GM18907 (cell line): ENCODE measurements around the gene TTC7B.

Experiments
- ATAC-seq: cut with Tn5 transposase; IDR thresholded peaks from one replicate; pipeline ENCODE4 v1.9.1; 2021; ENCODE audit warnings: mild to moderate bottlenecking, moderate library complexity; ENCODE audit not compliant: unreplicated experiment

The TTC7B gene

DNA sequence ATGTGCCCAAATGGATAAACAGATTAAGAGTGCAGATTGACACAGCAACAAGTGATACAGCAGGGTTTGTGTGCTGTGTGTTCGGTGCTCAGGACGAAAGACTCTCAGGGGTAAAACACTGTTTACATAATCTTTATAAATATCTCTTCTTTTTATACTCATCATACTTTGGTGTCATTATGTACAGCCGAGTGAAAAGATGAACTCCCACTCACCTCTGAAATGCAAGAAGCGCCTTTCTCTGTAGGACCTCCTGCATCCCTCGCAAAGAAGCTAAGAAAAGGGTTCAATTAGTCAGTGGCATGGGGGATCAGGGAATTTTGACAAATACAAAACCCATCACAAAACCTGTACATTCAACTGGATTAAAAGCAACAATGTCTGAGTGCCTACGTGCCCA, 163.6 kb downstream of the TTC7B start:
- no peak for ATAC-seq

- ATAC-seq: no peak
Measured at GRCh38 chr14:90651976-90652560, 164.2 kb downstream of the TTC7B start.

- no peak for ATAC-seq
Measured at GRCh38 chr14:90651271-90651804, 164.9 kb downstream of the TTC7B start.

DNA sequence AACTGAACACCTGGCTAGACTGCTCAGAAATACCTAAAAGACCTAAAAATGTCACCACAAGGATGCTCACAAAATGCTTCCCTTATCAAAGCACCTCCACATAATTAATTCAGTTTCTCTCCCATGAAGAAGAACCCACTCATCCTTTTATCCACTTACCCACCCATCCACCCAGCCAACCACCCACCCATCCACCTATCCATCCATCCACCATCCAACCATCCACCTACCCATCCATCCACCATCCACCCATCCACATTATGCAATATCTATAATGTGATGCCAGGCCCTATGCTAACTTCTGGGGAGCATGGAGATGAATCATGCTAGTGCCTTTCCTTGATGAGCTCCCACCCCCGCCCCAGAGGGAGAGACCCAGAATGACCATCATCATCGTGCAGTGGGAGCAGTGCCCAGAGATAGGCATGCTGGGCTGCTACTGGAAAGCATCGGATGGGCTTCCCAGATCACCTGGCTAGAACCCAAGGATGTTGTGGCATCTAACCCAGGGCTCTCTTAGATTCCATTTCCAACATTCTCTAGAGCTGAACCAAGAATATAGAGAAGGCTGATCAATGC, 166.6 kb downstream of the TTC7B start:
- ATAC-seq: no peak

DNA sequence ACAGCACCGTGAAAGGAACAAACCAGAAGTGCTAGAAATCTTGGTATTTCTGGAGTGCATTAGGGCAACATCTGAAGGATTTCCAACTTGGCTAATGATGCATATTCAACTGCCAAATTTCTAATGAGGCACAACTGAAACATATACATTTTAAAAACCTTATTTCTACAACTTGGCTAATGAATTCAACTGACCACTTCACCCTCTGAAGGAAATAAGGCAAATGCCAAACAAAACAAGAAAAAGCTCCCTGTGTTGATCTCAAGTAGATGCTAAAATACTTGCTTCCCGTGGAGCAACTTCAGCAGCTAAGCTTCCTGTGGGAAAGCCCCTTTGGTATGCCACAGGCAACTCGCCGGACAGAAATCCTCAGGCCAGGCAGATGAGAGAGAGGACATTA, 167.1 kb downstream of the TTC7B start:
- ATAC-seq: no peak

- no peak for ATAC-seq
Measured at GRCh38 chr14:90648421-90648820, 167.8 kb downstream of the TTC7B start.

DNA sequence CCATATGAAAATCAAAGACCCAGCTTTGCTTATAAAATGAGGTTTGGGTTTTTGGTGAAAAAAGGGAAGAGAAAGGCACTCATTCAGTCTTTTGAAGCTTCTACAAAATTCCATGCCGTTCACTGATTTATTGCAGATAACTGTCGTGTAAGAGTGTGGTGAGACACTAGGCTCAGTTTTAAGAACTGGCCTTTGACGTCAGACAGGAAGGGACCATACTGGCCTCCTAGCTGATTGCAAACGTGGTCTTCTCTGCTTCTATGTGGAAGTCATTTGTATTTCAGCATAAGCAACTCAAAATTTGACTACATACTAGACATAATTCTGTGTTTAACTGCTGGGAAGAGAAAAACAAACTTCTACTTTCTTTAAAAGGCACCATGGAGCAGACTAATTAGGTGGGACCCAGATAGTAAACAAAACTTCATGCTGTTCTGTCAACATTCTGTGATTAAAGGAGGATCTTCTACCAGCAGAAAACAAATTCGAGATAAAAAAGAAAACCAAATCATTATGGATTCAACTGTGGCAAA, 168.7 kb downstream of the TTC7B start:
- no peak for ATAC-seq

DNA sequence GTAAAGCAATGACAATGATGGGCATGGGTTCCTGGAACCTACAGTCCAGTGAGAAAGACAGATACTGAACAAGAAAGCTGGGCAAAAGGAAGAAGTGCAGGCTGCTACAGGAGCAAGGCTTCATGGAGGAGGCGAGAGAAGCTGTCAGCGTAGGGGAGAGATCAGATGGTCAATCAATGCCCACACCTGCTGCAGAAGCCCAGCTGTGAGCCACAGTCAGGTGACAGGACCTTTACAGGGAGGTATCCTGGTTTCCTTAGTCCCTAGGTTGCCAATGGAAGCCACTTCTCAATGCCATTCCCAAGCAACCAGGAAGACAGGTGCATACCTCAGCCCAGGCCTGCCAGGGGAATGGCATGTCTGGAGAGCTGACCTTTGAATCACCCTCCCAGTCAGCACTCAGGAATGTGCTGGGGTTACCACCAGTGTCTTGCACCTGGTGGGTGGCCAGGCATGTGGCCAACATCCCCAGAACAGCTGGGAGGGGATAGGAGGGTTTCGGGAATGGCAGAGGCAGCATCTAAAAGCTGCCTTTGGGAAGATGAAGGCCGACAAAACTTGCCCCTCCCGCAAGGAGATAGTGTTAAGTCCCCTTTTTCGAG, 170.3 kb downstream of the TTC7B start:
- ATAC-seq: no peak

GRCh38 chr14:90644882-90645281, 171.3 kb downstream of the TTC7B start:
- ATAC-seq: no peak

- no peak for ATAC-seq
Measured at GRCh38 chr14:90643982-90644670, 172.1 kb downstream of the TTC7B start.

- ATAC-seq: no peak
Measured at GRCh38 chr14:90642244-90642717, 173.9 kb downstream of the TTC7B start.

- ATAC-seq: no peak
Measured at GRCh38 chr14:90641615-90642243, 174.5 kb downstream of the TTC7B start.

GRCh38 chr14:90641168-90641567, 175.1 kb downstream of the TTC7B start:
- ATAC-seq: no peak

DNA sequence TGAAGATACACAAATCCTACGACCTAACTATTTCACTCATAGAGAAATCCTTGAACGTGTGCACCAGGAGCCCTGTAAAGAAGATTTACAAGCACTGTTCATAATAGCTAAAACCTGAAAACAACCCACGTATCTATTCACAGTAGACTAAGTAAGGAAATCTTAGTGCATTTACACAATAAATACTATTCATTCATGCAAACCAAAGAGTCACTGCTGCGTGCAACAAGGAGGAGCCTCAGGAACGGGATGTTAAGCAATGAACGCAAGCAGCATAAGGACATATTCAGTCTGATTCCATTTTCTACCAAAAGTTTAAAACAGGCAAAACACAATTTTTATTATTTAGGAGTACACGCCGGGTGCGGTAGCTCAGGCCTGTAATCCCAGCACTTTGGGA, 176.6 kb downstream of the TTC7B start:
- no peak for ATAC-seq

- no peak for ATAC-seq
Measured at GRCh38 chr14:90632871-90633270, 183.4 kb downstream of the TTC7B start.

- no peak for ATAC-seq
Measured at GRCh38 chr14:90632451-90632850, 183.8 kb downstream of the TTC7B start.

GRCh38 chr14:90630171-90630806, 185.9 kb downstream of the TTC7B start:
- ATAC-seq: no peak

GRCh38 chr14:90629471-90629870, 186.8 kb downstream of the TTC7B start:
- no peak for ATAC-seq

GRCh38 chr14:90628825-90629224, 187.4 kb downstream of the TTC7B start:
- ATAC-seq: no peak

- no peak for ATAC-seq
Measured at GRCh38 chr14:90627478-90627877, 188.8 kb downstream of the TTC7B start.
